ENCODE measurements around the gene CPEB4.

The CPEB4 gene

GRCh38 chr5:173916233-173916632 is 28.1 kb downstream of the CPEB4 start:
- no peak for DNase-seq

DNA sequence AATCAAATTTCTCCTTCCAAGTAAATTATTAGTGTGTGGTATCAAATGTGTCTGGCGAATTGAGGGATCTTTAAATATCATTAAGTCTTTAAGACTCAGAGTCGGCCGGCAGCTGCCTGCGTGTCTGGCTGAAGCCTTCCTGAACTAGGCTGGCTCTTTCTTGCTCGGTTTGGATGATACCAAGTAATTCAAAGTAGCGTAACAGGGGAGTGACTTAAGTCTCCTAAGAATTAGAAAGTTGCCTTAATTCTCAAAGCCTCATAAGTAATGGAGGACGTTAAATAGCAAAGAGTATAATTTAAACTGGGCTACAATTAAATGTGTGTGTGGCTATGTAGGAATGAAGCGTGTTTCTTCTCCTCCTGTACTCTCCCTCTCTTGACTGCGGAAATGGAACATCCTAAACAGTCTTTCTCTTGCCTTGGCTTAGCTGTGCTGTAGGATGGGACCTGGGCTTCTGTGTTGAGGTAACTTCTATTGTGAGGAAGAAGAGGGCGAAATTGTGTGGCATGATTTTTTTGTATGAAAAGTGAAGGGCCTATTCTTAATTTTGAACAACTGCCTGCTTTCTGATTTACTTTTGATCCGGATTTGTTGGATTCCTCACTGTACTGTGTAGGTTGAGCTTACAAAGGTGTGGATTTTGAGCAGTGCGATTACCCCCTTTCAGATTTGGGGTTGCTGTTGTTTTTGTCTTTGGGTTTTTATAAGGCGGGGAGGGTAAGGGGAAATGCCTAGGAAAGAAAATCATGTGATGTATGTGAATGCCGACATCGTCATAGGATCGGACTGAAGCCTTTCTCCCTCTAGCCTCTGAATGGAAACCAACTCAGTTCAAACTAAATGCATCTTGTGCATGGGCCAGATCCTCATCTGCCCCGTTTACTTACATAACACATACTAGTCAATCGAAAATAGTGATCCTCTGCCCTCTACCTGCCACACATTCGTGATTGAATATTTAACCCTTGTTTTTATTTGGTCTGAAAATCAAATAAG is 29.9 kb downstream of the CPEB4 start:
- peak; percentile 87 for DNase-seq

DNA sequence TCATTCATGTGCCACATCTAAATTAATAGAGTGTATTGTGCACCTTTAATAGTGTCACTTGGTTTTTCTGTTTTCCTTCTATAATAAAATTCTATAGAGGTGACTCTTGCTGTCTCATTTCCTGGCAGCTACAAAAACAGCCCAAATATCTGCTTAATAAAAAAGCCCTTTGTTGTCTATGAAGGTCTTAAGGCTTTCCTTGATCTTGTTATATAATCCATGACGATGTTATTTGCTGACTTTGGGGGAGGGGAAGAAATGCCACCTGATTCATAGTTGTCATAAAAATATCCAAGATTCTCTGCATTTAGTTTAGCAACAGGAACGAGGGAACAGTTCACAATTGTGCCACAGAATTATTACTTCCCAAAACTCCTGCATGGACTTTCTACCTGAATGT is 31.3 kb downstream of the CPEB4 start:
- DNase-seq = no peak

DNA sequence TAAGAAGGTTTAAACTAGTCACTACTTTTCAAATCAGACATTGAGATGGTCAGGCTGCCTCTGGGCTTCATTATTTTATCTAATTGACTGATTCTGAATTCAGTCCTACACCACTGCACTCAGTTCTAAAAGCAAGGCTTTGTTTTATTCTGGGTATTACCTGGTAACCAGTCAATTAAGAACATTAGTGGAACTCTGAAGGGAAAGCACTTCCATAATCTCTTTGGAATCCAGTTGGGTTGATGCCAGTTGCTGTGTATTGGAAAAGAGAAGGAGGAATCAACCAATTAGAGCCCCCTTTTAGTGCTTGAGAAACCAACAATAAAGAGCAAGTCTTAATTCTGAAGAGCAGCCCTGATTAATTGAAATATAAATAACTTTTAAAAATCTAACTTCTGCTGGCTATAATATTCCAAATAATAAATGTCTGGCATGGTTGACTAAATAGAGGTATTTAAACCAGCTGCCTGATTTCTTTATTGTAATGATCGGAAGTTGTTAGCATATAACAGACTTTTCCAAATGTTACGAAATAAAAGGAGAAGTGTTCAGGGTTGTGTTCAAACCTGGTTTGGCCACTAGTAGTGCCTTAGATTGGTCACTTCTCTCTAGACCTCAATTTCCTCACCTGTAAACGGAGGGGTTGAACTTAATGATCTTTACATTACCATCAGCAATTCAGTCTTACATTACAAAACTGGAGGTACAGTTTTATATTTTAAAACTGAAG is 32.0 kb downstream of the CPEB4 start:
- DNase-seq = no peak

DNA sequence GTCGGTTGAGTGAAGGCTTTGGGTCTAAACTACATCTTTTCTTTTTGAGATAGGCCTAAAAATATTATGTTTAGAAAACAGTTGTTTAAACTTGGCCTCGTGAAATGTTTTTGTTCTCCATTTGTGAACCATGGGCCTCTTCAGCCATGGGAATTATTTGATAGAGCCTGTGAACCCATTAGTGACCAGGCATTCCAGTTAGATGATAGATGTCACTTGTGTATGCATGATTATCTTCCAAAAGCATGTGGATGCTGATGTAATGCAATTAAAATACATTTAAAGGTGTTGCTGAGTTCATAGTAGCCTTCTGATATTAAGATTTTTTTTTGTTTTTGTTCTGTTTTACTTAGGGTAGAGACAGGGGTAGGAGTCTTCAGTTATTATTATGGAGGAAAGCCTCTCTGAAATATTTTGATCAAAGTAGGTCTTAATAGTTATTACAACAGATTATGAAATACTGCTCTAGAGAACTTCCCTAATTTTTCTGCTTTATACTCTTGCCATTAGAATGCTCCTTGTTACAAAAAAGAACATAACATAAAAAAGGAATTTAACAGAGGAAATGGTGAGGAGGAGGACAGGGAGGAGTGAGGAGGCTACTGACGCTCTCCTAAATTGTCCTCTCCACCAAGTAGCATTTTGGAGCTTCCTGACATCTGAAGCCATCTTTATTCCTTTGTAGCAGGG is 32.9 kb downstream of the CPEB4 start:
- DNase-seq = no peak

- no peak for DNase-seq
Measured at GRCh38 chr5:173922527-173922926, 34.4 kb downstream of the CPEB4 start.

DNA sequence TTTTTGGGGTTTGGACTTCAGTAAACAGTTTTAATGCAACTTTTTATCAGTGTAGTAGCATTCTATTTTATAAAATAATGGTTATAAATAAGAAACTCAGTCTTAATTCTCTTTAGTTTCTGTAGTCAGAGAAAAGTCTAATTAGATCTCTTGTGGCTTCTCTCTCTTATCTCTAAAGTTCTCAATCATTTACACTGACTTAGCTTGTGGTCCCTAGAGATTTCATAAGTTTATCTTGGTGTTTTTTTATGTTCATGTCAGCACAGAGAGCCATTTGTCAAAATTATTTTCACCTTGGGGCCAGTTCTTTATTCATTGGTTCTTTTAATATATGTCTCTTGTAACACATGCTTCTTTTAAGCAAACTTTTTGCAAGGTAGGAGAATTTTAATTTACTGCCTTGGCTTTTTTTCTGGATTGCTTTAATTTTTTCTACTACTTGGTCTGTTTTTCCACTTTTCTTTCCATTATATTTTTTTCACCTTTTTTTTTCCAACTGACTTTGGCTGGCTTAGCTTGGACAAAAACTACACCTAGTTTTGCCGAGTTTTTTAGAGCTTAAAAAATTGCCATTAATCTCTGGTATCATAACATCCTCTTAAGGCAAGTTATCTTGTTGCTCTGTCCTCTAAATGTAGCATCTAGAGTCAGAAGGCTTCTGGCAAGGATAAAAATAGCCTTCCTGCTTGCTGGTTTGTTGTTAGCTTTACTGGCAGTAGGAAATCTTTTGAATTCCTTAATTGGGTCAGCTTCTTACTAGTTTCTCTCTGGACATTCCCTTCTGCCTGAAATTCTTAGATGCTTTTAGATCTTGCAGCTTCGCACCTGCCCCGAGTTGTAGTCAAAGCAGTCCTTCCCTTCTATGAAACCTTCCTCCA is 35.3 kb downstream of the CPEB4 start:
- no peak for DNase-seq

- no peak for DNase-seq
Measured at GRCh38 chr5:173924899-173925298, 36.8 kb downstream of the CPEB4 start.

- peak; percentile 66 for DNase-seq
Measured at GRCh38 chr5:173925449-173926071, 37.4 kb downstream of the CPEB4 start.

GRCh38 chr5:173926359-173926758 is 38.2 kb downstream of the CPEB4 start:
- DNase-seq = no peak

DNA sequence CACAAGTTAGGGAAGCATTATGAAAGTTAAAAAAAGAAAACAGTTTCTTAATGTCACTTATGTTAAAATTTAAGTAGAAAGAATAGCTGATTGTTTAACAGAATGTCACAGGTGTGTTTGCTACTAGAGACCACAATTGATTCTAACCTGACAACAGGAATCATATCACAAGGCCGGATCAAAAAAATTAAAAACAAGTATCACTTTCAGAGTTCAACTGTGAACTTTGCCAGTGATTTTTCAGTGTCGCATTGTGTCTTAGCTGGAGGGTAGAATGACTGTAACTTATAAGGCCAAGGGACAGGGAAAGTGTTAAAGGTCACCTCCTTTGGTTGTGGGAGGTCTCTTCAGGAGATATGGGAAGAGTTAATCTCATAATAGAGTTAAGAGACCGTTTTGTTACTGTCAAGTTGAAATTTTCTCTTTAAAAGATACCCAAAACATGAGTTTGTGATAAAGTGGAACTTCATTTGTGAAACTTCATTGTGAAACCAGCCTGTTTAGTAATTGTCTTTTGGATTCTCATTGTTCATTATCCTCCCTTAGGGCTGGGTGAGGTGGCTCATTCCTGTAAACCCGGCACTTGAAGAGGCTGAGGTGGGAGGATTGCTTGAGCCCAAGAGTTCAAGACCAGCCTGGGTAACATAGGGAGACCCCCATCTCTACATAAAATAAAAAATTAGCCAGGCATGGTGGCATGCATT is 40.9 kb downstream of the CPEB4 start:
- DNase-seq = no peak

DNA sequence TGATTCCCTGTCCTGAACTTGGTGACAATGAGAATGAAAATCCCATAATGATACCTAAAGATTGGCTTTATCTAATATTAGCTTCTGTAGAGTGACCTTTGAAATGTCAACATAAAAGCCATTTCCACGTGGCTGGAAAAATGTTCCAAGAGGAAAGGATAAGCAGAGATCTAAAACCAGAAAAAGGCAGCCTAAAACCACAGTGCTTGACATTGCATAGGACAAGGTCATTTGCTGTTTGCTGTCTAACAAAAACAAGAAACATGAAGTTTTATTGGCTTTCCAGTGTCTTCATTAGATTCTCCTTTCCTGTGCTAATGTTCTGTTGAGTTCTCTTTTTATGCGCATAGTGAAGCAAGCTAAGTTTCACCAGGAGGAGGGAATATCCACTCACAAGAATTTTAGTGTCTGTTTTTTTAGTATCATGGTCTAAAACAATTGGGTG is 44.6 kb downstream of the CPEB4 start:
- DNase-seq = no peak

GRCh38 chr5:173933901-173934300 is 45.8 kb downstream of the CPEB4 start:
- no peak for DNase-seq

GRCh38 chr5:173935396-173935795 is 47.2 kb downstream of the CPEB4 start:
- DNase-seq = no peak

GRCh38 chr5:173940269-173940668 is 52.1 kb downstream of the CPEB4 start:
- DNase-seq = no peak

GRCh38 chr5:173941102-173941501 is 53.0 kb downstream of the CPEB4 start:
- no peak for DNase-seq

DNA sequence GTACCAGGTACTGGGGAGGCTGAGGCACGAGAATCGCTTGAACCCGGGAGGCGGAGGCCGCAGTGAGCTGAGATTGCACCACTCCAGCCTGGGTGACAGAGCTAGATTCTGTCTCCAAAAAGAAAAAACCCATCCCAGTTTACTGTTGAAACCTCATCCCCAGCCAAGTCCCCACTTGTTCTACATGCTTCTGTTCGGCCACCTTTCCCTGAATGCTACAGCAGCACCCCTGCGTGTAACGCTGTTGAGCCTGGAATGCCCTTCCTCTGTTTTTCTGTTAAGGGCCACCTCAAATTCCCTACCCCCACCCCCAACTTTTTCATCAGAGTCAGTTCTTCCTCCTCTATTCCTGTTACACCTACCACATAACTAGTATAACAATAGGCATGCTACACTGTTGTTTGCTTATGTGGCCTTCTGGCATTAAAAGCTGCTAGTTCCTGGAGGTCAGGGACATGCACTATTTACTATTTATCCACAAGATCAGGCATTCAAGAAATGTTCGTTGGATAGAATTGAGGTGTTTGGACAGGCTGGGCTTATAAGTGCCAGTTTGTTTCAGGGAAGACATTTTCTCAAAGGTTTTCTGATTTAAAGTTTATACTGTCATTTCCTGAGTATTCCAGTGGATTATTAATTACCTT is 53.7 kb downstream of the CPEB4 start:
- no peak for DNase-seq

GRCh38 chr5:173944511-173944910 is 56.4 kb downstream of the CPEB4 start:
- DNase-seq = no peak

DNA sequence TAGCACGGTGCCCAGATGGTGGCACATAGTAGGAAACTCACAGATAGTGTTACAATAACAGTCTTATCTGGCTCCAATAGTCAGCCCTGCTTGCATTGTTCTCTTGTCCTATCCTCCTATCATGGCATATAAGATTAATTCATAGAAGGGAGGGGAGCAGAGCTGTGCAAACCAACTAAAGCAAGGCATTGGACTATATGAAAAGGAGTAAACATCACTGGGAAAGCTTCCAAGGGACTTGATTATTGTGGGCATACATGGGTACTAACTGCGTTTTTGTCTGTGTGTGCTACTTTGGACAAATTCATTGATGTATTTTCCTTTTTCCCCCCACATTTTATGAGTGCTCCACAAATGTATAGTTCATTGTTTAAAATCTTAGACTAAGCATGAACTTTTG is 57.0 kb downstream of the CPEB4 start:
- DNase-seq = no peak

DNA sequence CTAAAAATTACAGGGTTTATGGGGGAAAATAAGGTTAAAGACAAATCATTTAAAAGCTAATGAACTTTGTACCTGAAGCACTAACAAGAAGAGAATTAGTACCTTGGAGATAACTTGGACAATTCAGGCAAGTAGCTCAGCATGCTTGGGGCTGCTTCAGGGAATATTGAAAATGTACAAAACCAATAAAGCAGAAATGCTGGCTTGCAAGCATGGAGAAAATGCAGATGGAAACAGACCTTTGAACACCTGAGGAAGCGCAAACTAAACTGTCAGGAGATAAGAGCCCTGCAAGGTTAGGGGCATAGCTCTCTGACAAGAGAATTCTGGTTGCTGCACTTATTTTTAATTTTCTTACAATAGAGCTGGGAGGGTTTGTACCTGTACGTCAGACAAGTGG is 58.2 kb downstream of the CPEB4 start:
- no peak for DNase-seq

GRCh38 chr5:173950829-173951228 is 62.7 kb downstream of the CPEB4 start:
- peak; percentile 10 for DNase-seq

Measured in hematopoietic multipotent progenitor cell treated with erythropoietin and hydrocortisone succinate and interleukin-3 and kit ligand, for 8 days (in vitro differentiated cells).